Fibroblast of skin of right quadriceps (primary cell): ENCODE measurements around the gene ACAP1.

Source experiments
- DNase-seq: peaks from one replicate; pipeline ENCODE4 v3.0.0-alpha.2; 2013

The ACAP1 gene

GRCh38 chr17:7392696-7393612 lies 56.6 kb downstream of the ACAP1 start:
- no peak for DNase-seq

DNA sequence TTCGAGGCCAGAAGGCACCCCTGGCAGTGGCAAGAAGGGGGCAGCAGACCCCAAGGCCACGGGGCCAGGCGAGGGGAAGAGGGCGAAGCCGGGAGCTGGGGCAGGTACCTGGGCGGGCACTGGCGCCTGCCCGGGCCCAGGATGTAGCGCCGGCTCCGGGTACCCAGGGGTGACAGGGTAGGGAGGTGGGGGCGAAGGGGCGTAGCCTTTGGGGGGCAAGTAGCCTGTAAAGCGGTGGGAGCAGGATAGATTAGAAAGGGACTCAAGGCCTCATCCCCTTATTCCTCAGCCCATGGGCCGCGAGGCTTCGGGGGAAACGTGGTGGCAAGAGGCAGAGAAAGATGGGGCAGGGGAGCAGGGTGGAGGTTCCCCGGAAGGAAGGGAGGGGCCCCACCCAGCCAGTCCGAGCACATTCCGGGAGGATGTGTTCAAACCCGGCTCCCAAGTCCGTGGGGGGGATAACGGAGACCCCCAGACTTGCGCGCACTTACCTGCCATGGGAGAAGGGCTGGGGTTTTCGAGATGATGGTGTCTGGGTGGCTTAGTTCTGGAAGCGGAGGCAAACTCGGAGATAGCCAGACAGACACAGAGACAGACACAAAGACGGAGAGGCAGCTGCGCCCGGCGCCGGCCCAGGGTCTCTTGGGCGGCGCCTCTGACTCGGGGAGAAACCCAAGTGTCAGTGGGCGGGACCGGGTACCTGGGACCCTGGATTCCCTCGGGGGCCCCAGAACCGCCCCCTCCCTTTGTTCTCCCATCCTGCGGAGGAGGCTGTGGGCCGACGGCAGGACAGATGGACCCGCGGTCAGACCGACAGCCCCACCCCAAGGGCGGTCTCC lies 57.5 kb downstream of the ACAP1 start:
- DNase-seq = peak; percentile 10

- peak; percentile 81 for DNase-seq
Observed at GRCh38 chr17:7394452-7395191, 58.3 kb downstream of the ACAP1 start, which contains the start of gene PLSCR3. TSS of gene PLSCR3 (minus strand) at chr17:7394525. CDS start at chr17:7394110, 415 bp downstream.

DNA sequence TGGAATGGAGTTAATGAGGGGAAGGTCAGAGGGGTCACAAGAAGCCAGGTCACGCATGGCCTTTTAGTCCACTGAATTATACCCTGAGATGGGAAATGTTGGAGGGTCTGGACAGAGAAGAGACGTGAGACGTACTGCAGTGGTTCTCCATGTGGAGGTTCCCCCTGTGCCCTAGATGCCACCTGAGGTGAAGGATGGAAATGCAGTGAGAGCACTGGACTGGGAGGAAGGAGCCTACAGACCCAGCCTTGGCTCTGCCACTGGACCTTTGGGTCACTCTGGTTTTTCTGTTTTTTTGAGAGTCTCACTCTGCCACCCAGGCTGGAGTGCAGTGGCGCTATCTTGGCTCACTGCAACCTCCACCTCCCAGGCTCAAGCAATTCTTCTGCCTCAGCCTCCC lies 59.8 kb downstream of the ACAP1 start:
- no peak for DNase-seq

GRCh38 chr17:7398612-7399011 lies 62.3 kb downstream of the ACAP1 start:
- no peak for DNase-seq
